Activated naive CD4-positive, alpha-beta T cell treated with anti-CD3 and anti-CD28 coated beads, Interleukin-2, amount 10 ng/mL, durations not matched to agents 7 days and 5 days (primary cell): ENCODE data around the gene SPON1.
"Not testable (repeated sequence)": the region's sequence is repeated elsewhere in the genome, so short reads cannot be mapped to it uniquely, and the experiment has no call there.

Experiments used
- CTCF ChIA-PET: fragments of 350-600 bp; sonication (Branson Sonifier 250); formaldehyde crosslinking; loops from one replicate; lab custom pipeline; 2021; ENCODE audit warnings: antibody characterized with exemption; lab: Charles Lee
- DNase-seq: peaks from one replicate; pipeline ENCODE4 v3.0.0-alpha.2; 2020
- H3K27ac Mint-ChIP-seq: one replicate; pipeline ENCODE4 v1.8.0; 2021; ENCODE audit warnings: mild to moderate bottlenecking, moderate library complexity, mixed read lengths
- H3K27me3 Mint-ChIP-seq: one replicate; pipeline ENCODE4 v1.8.0; 2021; ENCODE audit warnings: mild to moderate bottlenecking, mixed read lengths
- H3K36me3 Mint-ChIP-seq: one replicate; pipeline ENCODE4 v1.8.0; 2021; ENCODE audit warnings: mixed read lengths
- H3K4me1 Mint-ChIP-seq: one replicate; pipeline ENCODE4 v1.8.0; 2021; ENCODE audit warnings: mixed read lengths
- H3K4me3 Mint-ChIP-seq: one replicate; pipeline ENCODE4 v1.8.0; 2021; ENCODE audit warnings: mild to moderate bottlenecking, moderate library complexity, mixed read lengths
- H3K9me3 Mint-ChIP-seq: one replicate; pipeline ENCODE4 v1.8.0; 2021; ENCODE audit warnings: mixed read lengths

The SPON1 gene

GRCh38 chr11:14075118-14076078 lies 112.9 kb downstream of the SPON1 start:
- H3K36me3 Mint-ChIP-seq: peaks cover 4% of the 10 kb centered on the region
- peak; percentile 73 for DNase-seq
- H3K4me3 Mint-ChIP-seq: peak overlapping the region; percentile 42
- H3K27me3 Mint-ChIP-seq: peaks cover 4% of the 10 kb centered on the region
- peak overlapping the region; percentile 58 for H3K27ac Mint-ChIP-seq
- H3K9me3 Mint-ChIP-seq: no peaks in the 10 kb centered on the region
- H3K4me1 Mint-ChIP-seq: peaks cover 56% of the 10 kb centered on the region
- CTCF ChIA-PET: interaction anchor here (1.3 kb wide), 1 partner anchor 21 kb away, joined by 3 read pairs; no protein-coding TSS in a partner anchor

- CTCF ChIA-PET: no interaction called here
Measured at GRCh38 chr11:14079011-14079410, 116.5 kb downstream of the SPON1 start.

GRCh38 chr11:14079797-14080196 lies 117.3 kb downstream of the SPON1 start:
- CTCF ChIA-PET: no interaction called here
- DNase-seq: no peak
- Mint-ChIP-seq H3K27ac (no peak overlapping the region), H3K36me3 (peaks cover 8% of the 10 kb centered on the region), H3K9me3 (no peaks in the 10 kb centered on the region), H3K4me3 (no peak overlapping the region), H3K4me1 (peaks cover 42% of the 10 kb centered on the region), H3K27me3 (peaks cover under 1% of the 10 kb centered on the region)

More at GRCh38 chr11:14079011-14079410, 116.5 kb downstream of the SPON1 start:
- peak overlapping the region; percentile 74 for H3K27ac Mint-ChIP-seq
- no peaks in the 10 kb centered on the region for H3K27me3 Mint-ChIP-seq
- peaks cover 8% of the 10 kb centered on the region for H3K36me3 Mint-ChIP-seq
- H3K4me1 Mint-ChIP-seq: peaks cover 50% of the 10 kb centered on the region
- no peaks in the 10 kb centered on the region for H3K9me3 Mint-ChIP-seq
- no peak for DNase-seq
- no peak overlapping the region for H3K4me3 Mint-ChIP-seq

GRCh38 chr11:14081581-14082231 lies 119.2 kb downstream of the SPON1 start:
- DNase-seq: no peak
- Mint-ChIP-seq H3K4me1 (peaks cover 28% of the 10 kb centered on the region), H3K36me3 (peaks cover 9% of the 10 kb centered on the region), H3K4me3 (no peak overlapping the region), H3K27ac (no peak overlapping the region), H3K27me3 (peaks cover 11% of the 10 kb centered on the region), H3K9me3 (peaks cover 2% of the 10 kb centered on the region)
- CTCF ChIA-PET: no interaction called here

GRCh38 chr11:14082338-14082737 lies 119.8 kb downstream of the SPON1 start:
- Mint-ChIP-seq H3K4me3 (no peak overlapping the region), H3K27ac (no peak overlapping the region), H3K9me3 (peaks cover 2% of the 10 kb centered on the region), H3K27me3 (peaks cover 11% of the 10 kb centered on the region), H3K4me1 (peaks cover 24% of the 10 kb centered on the region), H3K36me3 (peaks cover 9% of the 10 kb centered on the region)
- DNase-seq: no peak
- CTCF ChIA-PET: no interaction called here

GRCh38 chr11:14088861-14089260 lies 126.3 kb downstream of the SPON1 start:
- DNase-seq, CTCF ChIA-PET, H3K27ac Mint-ChIP-seq, H3K36me3 Mint-ChIP-seq, H3K4me3 Mint-ChIP-seq, H3K9me3 Mint-ChIP-seq: not testable (repeated sequence)
- Mint-ChIP-seq H3K4me1 (peaks cover 14% of the 10 kb centered on the region), H3K27me3 (peaks cover 18% of the 10 kb centered on the region)

- peaks cover 16% of the 10 kb centered on the region for H3K27me3 Mint-ChIP-seq
- H3K4me1 Mint-ChIP-seq: peaks cover 14% of the 10 kb centered on the region
- no peak overlapping the region for H3K4me3 Mint-ChIP-seq
- no peak overlapping the region for H3K27ac Mint-ChIP-seq
- H3K36me3 Mint-ChIP-seq: peaks cover 5% of the 10 kb centered on the region
- CTCF ChIA-PET: no interaction called here
- peaks cover 2% of the 10 kb centered on the region for H3K9me3 Mint-ChIP-seq
- no peak for DNase-seq
Measured at GRCh38 chr11:14089690-14090462, 127.4 kb downstream of the SPON1 start.

GRCh38 chr11:14090631-14091030 lies 128.1 kb downstream of the SPON1 start:
- DNase-seq, CTCF ChIA-PET, H3K4me3 Mint-ChIP-seq, H3K9me3 Mint-ChIP-seq, H3K36me3 Mint-ChIP-seq, H3K27ac Mint-ChIP-seq: not testable (repeated sequence)
- Mint-ChIP-seq H3K4me1 (peaks cover 14% of the 10 kb centered on the region), H3K27me3 (peaks cover 14% of the 10 kb centered on the region)

GRCh38 chr11:14093065-14093464 lies 130.5 kb downstream of the SPON1 start:
- Mint-ChIP-seq H3K36me3 (peaks cover 4% of the 10 kb centered on the region), H3K9me3 (no peaks in the 10 kb centered on the region), H3K27me3 (peaks cover 15% of the 10 kb centered on the region), H3K4me3 (no peak overlapping the region), H3K4me1 (peaks cover 14% of the 10 kb centered on the region), H3K27ac (no peak overlapping the region)
- CTCF ChIA-PET: no interaction called here
- no peak for DNase-seq

- no peak overlapping the region for H3K27ac Mint-ChIP-seq
- peaks cover 14% of the 10 kb centered on the region for H3K27me3 Mint-ChIP-seq
- CTCF ChIA-PET: no interaction called here
- DNase-seq: no peak
- no peaks in the 10 kb centered on the region for H3K9me3 Mint-ChIP-seq
- peaks cover 8% of the 10 kb centered on the region for H3K4me1 Mint-ChIP-seq
- H3K36me3 Mint-ChIP-seq: peaks cover 4% of the 10 kb centered on the region
- no peak overlapping the region for H3K4me3 Mint-ChIP-seq
Measured at GRCh38 chr11:14094481-14095037, 132.0 kb downstream of the SPON1 start.

GRCh38 chr11:14095882-14096281 lies 133.4 kb downstream of the SPON1 start:
- CTCF ChIA-PET: interaction anchor here (0.6 to 1.2 kb wide), 3 partner anchors 21 to 148 kb away, joined by 3 read pairs; no protein-coding TSS in a partner anchor
- H3K27me3 Mint-ChIP-seq: peaks cover 8% of the 10 kb centered on the region

GRCh38 chr11:14096606-14097005 lies 134.1 kb downstream of the SPON1 start:
- no peak for DNase-seq
- H3K36me3 Mint-ChIP-seq: no peaks in the 10 kb centered on the region
- H3K27me3 Mint-ChIP-seq: peaks cover 8% of the 10 kb centered on the region
- no peaks in the 10 kb centered on the region for H3K4me1 Mint-ChIP-seq
- CTCF ChIA-PET: interaction anchor here (0.6 to 1.2 kb wide), 3 partner anchors 22 to 147 kb away, joined by 3 read pairs; no protein-coding TSS in a partner anchor
- no peak overlapping the region for H3K27ac Mint-ChIP-seq
- no peaks in the 10 kb centered on the region for H3K9me3 Mint-ChIP-seq
- H3K4me3 Mint-ChIP-seq: no peak overlapping the region

More at GRCh38 chr11:14095882-14096281, 133.4 kb downstream of the SPON1 start:
- H3K9me3 Mint-ChIP-seq: no peaks in the 10 kb centered on the region
- no peak overlapping the region for H3K27ac Mint-ChIP-seq
- H3K4me1 Mint-ChIP-seq: peaks cover under 1% of the 10 kb centered on the region
- no peaks in the 10 kb centered on the region for H3K36me3 Mint-ChIP-seq
- DNase-seq: no peak
- H3K4me3 Mint-ChIP-seq: no peak overlapping the region

- no peak for DNase-seq
Measured at GRCh38 chr11:14101388-14101787, 138.9 kb downstream of the SPON1 start.

More at GRCh38 chr11:14101388-14101787, 138.9 kb downstream of the SPON1 start:
- H3K9me3 Mint-ChIP-seq: no peaks in the 10 kb centered on the region
- no peak overlapping the region for H3K4me3 Mint-ChIP-seq
- CTCF ChIA-PET: no interaction called here
- peaks cover 1% of the 10 kb centered on the region for H3K27me3 Mint-ChIP-seq
- H3K36me3 Mint-ChIP-seq: no peaks in the 10 kb centered on the region
- no peaks in the 10 kb centered on the region for H3K4me1 Mint-ChIP-seq
- no peak overlapping the region for H3K27ac Mint-ChIP-seq
